T-cell (primary cell): Measurements from ENCODE around the gene MRPS10. TPM values are rescaled to one million over a fixed set of nuclear protein-coding genes. Genes with fewer than 3 reads are reported as not detected.

Experiments
- ATAC-seq, 4 experiments: fragments of 200-7000 bp in 3 of 4; fragments of 150-1000 bp in 1 of 4; cut with Tn5 transposase; replicated peaks in 1 of 4; 1 replicate in 3 of 4; 2 replicates in 1 of 4; pipeline ENCODE4 v1.10.0; 2021; ENCODE audit warnings: moderate library complexity in 3 of 4, mild to moderate bottlenecking in 2 of 4, moderate number of reproducible peaks in 1 of 4
- CTCF ChIA-PET, 2 donors: fragments of 300-600 bp; sonication (Branson Sonifier 250); formaldehyde crosslinking; loops; one replicate each; lab custom pipeline; 2022; ENCODE audit warnings: antibody characterized with exemption in 2 of 2; lab: Charles Lee
- POLR2A ChIA-PET, 2 donors: fragments of 300-600 bp; sonication (Branson Sonifier 250); formaldehyde crosslinking; loops; one replicate each; lab custom pipeline; 2022; ENCODE audit warnings: antibody characterized with exemption in 2 of 2; lab: Charles Lee
- DNase-seq, 35 experiments: peaks; one replicate each; pipeline versions ENCODE4 v3.0.0 to v3.0.0-alpha.2; 2013 to 2023
- H3K27ac ChIP-seq: one replicate; pipeline ENCODE4 v1.5.1; 2013; ENCODE audit warnings: low read length
- H3K27me3 ChIP-seq, 2 experiments: replicated peaks in 1 of 2; 1 replicate in 1 of 2; 2 replicates in 1 of 2; pipeline versions ENCODE4 v1.6.1 to v1.7.0; 2013; ENCODE audit warnings: low read length in 1 of 2, mixed read lengths in 1 of 2; ENCODE audit not compliant: control insufficient read depth in 2 of 2, insufficient read depth in 2 of 2; ENCODE audit errors: extremely low read depth in 1 of 2
- H3K36me3 ChIP-seq, 2 donors: 1 replicate in 1 of 2; 2 replicates in 1 of 2; pipeline versions ENCODE4 v1.6.1 to v1.7.0; 2013; ENCODE audit warnings: low read length in 1 of 2; ENCODE audit not compliant: control insufficient read depth in 2 of 2, insufficient read depth in 1 of 2; ENCODE audit errors: extremely low read depth in 1 of 2
- H3K4me1 ChIP-seq, 2 experiments: 1 replicate in 1 of 2; 2 replicates in 1 of 2; pipeline versions ENCODE4 v1.6.1 to v1.7.0; 2013; ENCODE audit warnings: low read length in 2 of 2, mixed read lengths in 1 of 2; ENCODE audit not compliant: insufficient read depth in 2 of 2, control insufficient read depth in 1 of 2; ENCODE audit errors: extremely low read depth in 1 of 2
- H3K4me3 ChIP-seq, 2 donors: 1 replicate in 1 of 2; 2 replicates in 1 of 2; pipeline versions ENCODE4 v1.5.1 to v1.7.0; 2013; ENCODE audit warnings: mild to moderate bottlenecking in 2 of 2, low read length in 1 of 2, moderate library complexity in 1 of 2; ENCODE audit not compliant: control insufficient read depth in 1 of 2; ENCODE audit errors: extremely low read depth in 1 of 2
- H3K9me3 ChIP-seq: 2 replicates; pipeline ENCODE4 v1.7.0; 2013
- H3K27ac Mint-ChIP-seq, 2 donors: one replicate each; pipeline ENCODE4 v1.8.0; 2020 to 2021; ENCODE audit warnings: mild to moderate bottlenecking in 2 of 2, mixed read lengths in 2 of 2
- H3K27me3 Mint-ChIP-seq, 2 donors: one replicate each; pipeline ENCODE4 v1.8.0; 2021 to 2022; ENCODE audit warnings: mixed read lengths in 2 of 2
- H3K36me3 Mint-ChIP-seq: one replicate; pipeline ENCODE4 v1.8.0; 2021; ENCODE audit warnings: mixed read lengths
- H3K4me1 Mint-ChIP-seq, 3 donors: one replicate each; pipeline ENCODE4 v1.8.0; 2020 to 2022; ENCODE audit warnings: mixed read lengths in 3 of 3, mild to moderate bottlenecking in 1 of 3
- H3K4me3 Mint-ChIP-seq, 3 donors: one replicate each; pipeline ENCODE4 v1.8.0; 2020 to 2022; ENCODE audit warnings: mild to moderate bottlenecking in 3 of 3, mixed read lengths in 3 of 3, moderate library complexity in 3 of 3
- H3K9me3 Mint-ChIP-seq, 3 donors: one replicate each; pipeline ENCODE4 v1.8.0; 2020 to 2022; ENCODE audit warnings: mixed read lengths in 3 of 3
- WGBS: methylation state at CpG from one replicate; pipeline ENCODE4 v1.1.5; 2013; ENCODE audit warnings: missing lambda C conversion rate; ENCODE audit not compliant: insufficient coverage; 5-methylcytosine and 5-hydroxymethylcytosine counted together
- total RNA-seq, 35 experiments: library from RNA in 6 of 35; stranded (reverse) in 6 of 35; fragments of 120-200 nt in 1 of 35; gene quantifications; one replicate each; pipeline versions ENCODE4 v1.2.1 to v1.2.4 and lab custom pipeline; 2013 to 2026

The MRPS10 gene
- total RNA-seq, 5 donors from 2014 or later (not counting 1 experiment from before 2014, with no cell fraction given), result 17.6 to 23.6 (median 20.5) TPM

DNA sequence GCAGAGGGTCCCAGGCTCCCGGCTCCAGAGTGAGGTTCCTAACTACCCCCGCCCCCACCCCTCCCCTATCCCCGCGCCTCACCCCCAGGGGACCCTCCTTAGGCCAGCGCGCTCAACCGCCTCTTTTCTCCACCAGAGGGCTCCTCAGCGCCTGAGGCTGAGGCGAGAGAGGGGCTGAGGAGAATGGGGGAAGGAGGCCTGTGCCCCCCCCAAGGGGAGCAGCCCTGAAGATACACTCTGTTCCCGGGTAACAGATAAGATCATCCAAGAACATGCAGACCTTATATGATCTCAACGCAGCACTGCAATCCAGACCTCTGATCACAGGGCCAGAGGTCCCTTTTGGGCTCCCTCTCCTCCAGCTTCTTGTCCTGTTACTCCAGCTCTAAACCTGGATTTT lies 43.3 kb upstream of the MRPS10 start:
- peaks cover 16 to 62% of the 10 kb centered on the region in 2 donors for H3K36me3 ChIP-seq
- DNase-seq (peak in 22 of 35 experiments; percentile 11 to 53 (median 34)), ATAC-seq (peak in 2 of 4 experiments; percentile 72 to 78)
- Mint-ChIP-seq H3K4me3 (no peak overlapping the region), H3K4me1 (peaks cover 4 to 11% (median 10%) of the 10 kb centered on the region in 3 donors), H3K27me3 (no peaks in the 10 kb centered on the region), H3K36me3 (peaks cover 33% of the 10 kb centered on the region), H3K27ac (peak overlapping the region in 1 of 2 donors; percentile 68), H3K9me3 (no peaks in the 10 kb centered on the region)
- H3K27me3 ChIP-seq, result no peaks in the 10 kb centered on the region
- WGBS, result 76% methylated on average over 3 of the region's 11 CpGs
- POLR2A ChIA-PET, result no interaction called here
- H3K4me3 ChIP-seq, result no peak overlapping the region
- peaks cover 0 to 4% of the 10 kb centered on the region in 2 experiments for H3K4me1 ChIP-seq
- H3K27ac ChIP-seq, result no peak overlapping the region
- CTCF ChIA-PET, result interaction anchor here (0.5 to 8.2 kb wide), 5 partner anchors 107 to 499 kb away, joined by 3 to 51 read pairs (median 4); no protein-coding TSS in a partner anchor
- H3K9me3 ChIP-seq, result no peaks in the 10 kb centered on the region

DNA sequence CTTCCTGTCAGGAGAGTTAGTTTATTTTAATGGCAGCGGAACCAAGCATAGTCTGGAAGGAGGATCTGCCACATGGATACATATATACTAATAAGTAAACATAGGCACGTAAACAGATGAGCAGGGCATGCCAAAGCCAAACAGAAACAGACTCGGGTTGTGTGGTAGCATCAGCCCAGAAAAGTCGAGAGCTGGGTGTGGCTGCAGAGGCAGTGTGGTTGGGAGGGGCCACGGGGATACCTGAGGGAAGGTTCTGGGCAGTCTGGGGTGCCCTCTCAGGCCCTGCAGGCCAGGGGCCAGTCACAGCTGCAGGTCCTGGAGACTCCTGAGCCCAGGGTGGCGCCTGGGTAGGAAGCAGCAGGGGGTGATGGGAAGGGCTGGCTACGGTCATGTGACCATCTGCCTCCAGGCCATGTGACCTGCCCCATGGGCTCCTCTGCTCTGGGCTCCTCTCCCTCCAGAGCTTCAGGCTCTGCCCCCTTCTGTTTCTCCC lies 42.8 kb upstream of the MRPS10 start:
- ChIA-PET POLR2A (no interaction called here), CTCF (interaction anchor here (0.5 to 8.2 kb wide), 6 partner anchors 107 to 500 kb away, joined by 3 to 51 read pairs (median 4); no protein-coding TSS in a partner anchor)
- DNase-seq, result no peak
- peaks cover 16 to 65% of the 10 kb centered on the region in 2 donors for H3K36me3 ChIP-seq
- Mint-ChIP-seq H3K4me1 (peaks cover 4 to 11% (median 10%) of the 10 kb centered on the region in 3 donors), H3K27me3 (no peaks in the 10 kb centered on the region), H3K4me3 (no peak overlapping the region), H3K27ac (no peak overlapping the region), H3K9me3 (no peaks in the 10 kb centered on the region), H3K36me3 (peaks cover 37% of the 10 kb centered on the region)
- no peak overlapping the region for H3K4me3 ChIP-seq
- H3K27me3 ChIP-seq, result no peaks in the 10 kb centered on the region
- no peak overlapping the region for H3K27ac ChIP-seq
- no peaks in the 10 kb centered on the region for H3K9me3 ChIP-seq
- ATAC-seq, result no peak
- 97% methylated on average over 4 of the region's 7 CpGs for WGBS
- peaks cover 0 to 4% of the 10 kb centered on the region in 2 experiments for H3K4me1 ChIP-seq

DNA sequence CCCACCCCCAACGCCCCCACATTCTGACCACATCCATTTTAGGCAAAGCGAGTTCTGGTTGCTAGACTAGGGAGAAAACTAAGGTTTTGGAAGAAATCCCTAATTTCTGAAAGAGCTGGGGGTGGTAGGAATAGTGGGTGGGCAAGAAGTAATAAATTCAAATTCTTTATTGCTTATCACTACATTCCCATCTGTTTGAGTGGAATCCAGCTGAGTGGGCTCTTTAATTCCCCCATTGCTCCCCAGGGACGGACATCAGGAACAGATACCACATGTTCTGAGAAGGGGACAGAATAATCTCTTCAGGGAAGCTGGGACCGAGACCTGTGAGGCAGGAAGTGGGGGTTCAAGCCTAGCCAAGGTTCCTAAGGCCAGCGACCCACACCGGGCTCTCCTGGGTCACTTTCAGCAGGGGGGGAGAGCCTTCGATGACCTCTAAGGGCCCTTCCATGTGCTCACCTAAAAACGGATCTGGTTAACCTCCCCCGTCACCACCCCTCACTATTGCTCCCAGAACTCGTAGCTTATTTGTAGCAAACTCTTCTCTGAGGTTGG lies 42.3 kb upstream of the MRPS10 start:
- ATAC-seq, result no peak
- Histone ChIP-seq H3K36me3 (peaks cover 16 to 70% of the 10 kb centered on the region in 2 donors), H3K27ac (no peak overlapping the region), H3K4me1 (peaks cover 0 to 4% of the 10 kb centered on the region in 2 experiments), H3K27me3 (no peaks in the 10 kb centered on the region), H3K4me3 (no peak overlapping the region), H3K9me3 (no peaks in the 10 kb centered on the region)
- WGBS, result no CpG with 5 or more reads among the region's 10 CpGs
- Mint-ChIP-seq H3K36me3 (peaks cover 40% of the 10 kb centered on the region), H3K27ac (no peak overlapping the region), H3K27me3 (no peaks in the 10 kb centered on the region), H3K4me1 (peaks cover 4 to 11% (median 10%) of the 10 kb centered on the region in 3 donors), H3K9me3 (no peaks in the 10 kb centered on the region), H3K4me3 (no peak overlapping the region)
- DNase-seq, result no peak
- ChIA-PET CTCF (interaction anchor here (0.8 to 8.2 kb wide), 3 partner anchors 108 to 288 kb away, joined by 3 to 51 read pairs (median 3); no protein-coding TSS in a partner anchor), POLR2A (no interaction called here)

DNA sequence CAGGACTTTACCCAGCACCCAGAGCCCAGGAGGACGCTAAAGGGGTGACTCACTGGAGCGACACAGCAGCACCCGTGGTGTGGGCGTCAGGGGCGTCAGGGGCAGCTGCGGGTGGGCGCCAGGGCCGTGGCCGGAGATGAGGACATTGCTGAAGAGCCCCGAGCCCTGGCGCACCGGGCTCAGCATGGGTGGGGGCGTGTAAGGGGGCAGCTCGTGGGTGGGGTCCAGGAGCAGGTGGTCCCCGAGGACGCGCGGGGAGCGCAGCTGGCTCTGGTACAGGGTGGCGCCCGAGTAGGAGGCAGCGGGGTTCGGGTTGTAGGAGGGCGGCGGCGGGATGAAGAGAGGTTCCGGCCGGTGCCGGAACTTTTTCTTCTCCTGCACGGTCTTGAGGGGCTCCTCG lies 41.6 kb upstream of the MRPS10 start:
- H3K4me1 ChIP-seq, result peaks cover 0 to 4% of the 10 kb centered on the region in 2 experiments
- H3K36me3 Mint-ChIP-seq, result peaks cover 46% of the 10 kb centered on the region
- no peaks in the 10 kb centered on the region for H3K27me3 Mint-ChIP-seq
- no peaks in the 10 kb centered on the region for H3K9me3 ChIP-seq
- no peak overlapping the region for H3K4me3 Mint-ChIP-seq
- no peak for DNase-seq
- no peak overlapping the region for H3K4me3 ChIP-seq
- H3K9me3 Mint-ChIP-seq, result no peaks in the 10 kb centered on the region
- no peaks in the 10 kb centered on the region for H3K27me3 ChIP-seq
- H3K4me1 Mint-ChIP-seq, result peaks cover 4 to 11% (median 10%) of the 10 kb centered on the region in 3 donors
- H3K27ac Mint-ChIP-seq, result no peak overlapping the region
- H3K27ac ChIP-seq, result no peak overlapping the region
- ChIA-PET POLR2A (no interaction called here), CTCF (interaction anchor here in 1 of 2 donors (8.2 kb wide), 1 partner anchor 288 kb away, joined by 51 read pairs; no protein-coding TSS in a partner anchor)
- ATAC-seq, result no peak
- 98% methylated on average over 22 of the region's 31 CpGs for WGBS
- H3K36me3 ChIP-seq, result peaks cover 12 to 72% of the 10 kb centered on the region in 2 donors

DNA sequence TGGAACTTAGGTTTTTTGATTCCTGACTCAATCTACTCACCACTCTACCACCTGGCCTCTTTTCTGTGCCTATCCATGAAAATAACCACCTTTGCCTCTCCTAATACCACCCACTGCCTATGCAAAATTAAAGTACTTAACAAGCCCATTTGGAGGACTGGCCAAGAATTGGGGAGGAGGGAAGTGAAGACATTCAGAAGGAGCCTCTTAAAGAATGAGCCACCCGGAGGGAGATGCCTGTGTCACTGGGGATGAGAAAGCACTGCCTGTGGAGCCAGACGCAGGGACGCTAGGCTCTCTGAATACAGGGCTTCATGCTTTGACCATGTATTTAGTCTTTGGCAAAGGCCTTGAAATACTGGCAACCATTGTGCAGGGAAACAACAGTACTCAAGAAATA lies 40.0 kb upstream of the MRPS10 start:
- POLR2A ChIA-PET, result no interaction called here
- H3K27ac ChIP-seq, result no peak overlapping the region
- H3K4me3 ChIP-seq, result no peak overlapping the region
- H3K4me1 ChIP-seq, result peaks cover 0 to 4% of the 10 kb centered on the region in 2 experiments
- peaks cover 4 to 11% (median 10%) of the 10 kb centered on the region in 3 donors for H3K4me1 Mint-ChIP-seq
- ATAC-seq, result no peak
- H3K36me3 Mint-ChIP-seq, result peaks cover 52% of the 10 kb centered on the region
- WGBS, result 96% methylated on average over 3 of the region's 3 CpGs
- no peaks in the 10 kb centered on the region for H3K9me3 ChIP-seq
- CTCF ChIA-PET, result interaction anchor here in 1 of 2 donors (8.2 kb wide), 1 partner anchor 290 kb away, joined by 51 read pairs; no protein-coding TSS in a partner anchor
- no peaks in the 10 kb centered on the region for H3K27me3 ChIP-seq
- peaks cover 11 to 73% of the 10 kb centered on the region in 2 donors for H3K36me3 ChIP-seq
- H3K4me3 Mint-ChIP-seq, result no peak overlapping the region
- DNase-seq, result no peak
- no peak overlapping the region for H3K27ac Mint-ChIP-seq
- no peaks in the 10 kb centered on the region for H3K27me3 Mint-ChIP-seq
- H3K9me3 Mint-ChIP-seq, result no peaks in the 10 kb centered on the region

DNA sequence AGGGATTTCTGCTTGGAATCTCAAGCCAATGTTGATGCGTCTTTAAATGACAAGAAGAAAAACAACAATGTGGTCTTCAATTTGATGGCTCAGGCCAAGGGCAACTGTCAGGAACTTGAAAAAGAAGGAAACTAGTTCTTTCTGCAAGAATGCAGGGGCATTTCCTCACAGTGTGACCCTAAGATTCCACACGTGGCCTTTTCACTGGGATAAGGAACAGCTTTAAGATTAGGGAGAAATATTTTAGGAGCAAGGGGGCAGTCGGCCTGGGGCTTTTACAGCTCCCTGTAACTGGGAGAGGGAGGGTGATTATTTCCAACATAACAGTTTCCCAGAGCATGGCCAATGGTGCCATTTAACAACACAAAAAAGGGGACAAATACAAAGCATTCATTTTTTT lies 39.4 kb upstream of the MRPS10 start:
- no peak overlapping the region for H3K27ac Mint-ChIP-seq
- 100% methylated on average over 1 of the region's 3 CpGs for WGBS
- Histone ChIP-seq H3K36me3 (peaks cover 11 to 78% of the 10 kb centered on the region in 2 donors), H3K27me3 (no peaks in the 10 kb centered on the region), H3K4me3 (no peak overlapping the region), H3K27ac (no peak overlapping the region), H3K9me3 (no peaks in the 10 kb centered on the region), H3K4me1 (peaks cover 0 to 4% of the 10 kb centered on the region in 2 experiments)
- H3K9me3 Mint-ChIP-seq, result no peaks in the 10 kb centered on the region
- no peak overlapping the region for H3K4me3 Mint-ChIP-seq
- no peaks in the 10 kb centered on the region for H3K27me3 Mint-ChIP-seq
- peaks cover 57% of the 10 kb centered on the region for H3K36me3 Mint-ChIP-seq
- no peak for ATAC-seq
- POLR2A ChIA-PET, result no interaction called here
- H3K4me1 Mint-ChIP-seq, result peaks cover 4 to 10% (median 10%) of the 10 kb centered on the region in 3 donors
- no peak for DNase-seq
- CTCF ChIA-PET, result no interaction called here
